ENCODE measurements around the gene SIM2. TPM values are rescaled to one million over a fixed set of nuclear protein-coding genes. Genes with fewer than 3 reads are reported as not detected.

SIM2 gene
- polyA plus RNA-seq, 1 experiment: not detected

DNA sequence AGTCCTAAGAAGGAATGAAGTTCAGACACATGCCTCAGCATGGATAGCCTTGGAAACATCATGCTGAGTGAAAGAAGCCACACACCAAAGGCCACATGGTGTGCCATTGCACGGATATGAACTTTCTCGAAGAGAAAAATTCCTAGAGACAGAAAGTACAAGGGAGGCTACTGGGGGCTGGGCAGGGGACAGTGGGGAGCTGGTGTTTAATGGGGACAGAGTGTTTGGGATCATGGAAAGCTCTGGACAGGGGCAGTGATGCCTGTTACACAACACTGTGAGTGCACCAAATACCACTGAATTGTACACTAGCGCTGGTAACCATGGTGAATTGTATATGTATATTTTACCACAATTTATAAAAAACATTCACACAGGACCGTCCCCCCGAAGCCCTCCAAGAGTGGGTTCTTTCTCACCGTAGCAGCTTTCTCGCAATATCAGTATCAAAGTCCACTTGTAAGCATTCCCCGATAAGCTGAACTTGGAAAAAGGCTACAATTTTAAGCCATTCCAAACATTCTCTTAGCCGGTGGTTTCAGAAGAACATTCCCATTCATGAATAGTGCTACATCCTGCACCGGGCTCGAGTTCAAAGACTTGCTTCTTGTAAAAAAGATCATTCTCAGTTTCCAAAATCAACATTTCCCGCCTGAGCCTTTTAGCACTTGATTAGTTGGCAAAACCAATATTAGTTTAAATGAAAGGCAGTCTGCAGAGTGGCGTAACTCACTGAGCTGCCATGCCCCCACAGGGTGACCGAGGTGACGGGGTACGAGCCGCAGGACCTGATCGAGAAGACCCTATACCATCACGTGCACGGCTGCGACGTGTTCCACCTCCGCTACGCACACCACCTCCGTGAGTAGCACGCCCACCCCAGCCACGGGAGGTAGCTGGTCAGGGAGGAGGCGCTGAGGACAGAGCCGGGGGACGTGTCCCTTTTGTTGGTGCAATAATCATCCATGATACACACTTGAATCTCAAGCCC is 31.7 kb downstream of the SIM2 start:
- POLR2A ChIA-PET: no interaction called here
- peaks cover 25% of the 10 kb centered on the region for H3K27me3 ChIP-seq (ENCODE audit: control insufficient read depth, insufficient read depth, low read length)
- no peaks in the 10 kb centered on the region for H3K36me3 ChIP-seq (ENCODE audit: control insufficient read depth, insufficient read depth, low read length)
- DNase-seq (ENCODE audit: low read depth): no peak
- CTCF ChIA-PET: interaction anchor here (2.1 kb wide), 1 partner anchor 16 kb away, joined by 5 read pairs; no protein-coding TSS in a partner anchor
- TF ChIP-seq, protein P1, sequence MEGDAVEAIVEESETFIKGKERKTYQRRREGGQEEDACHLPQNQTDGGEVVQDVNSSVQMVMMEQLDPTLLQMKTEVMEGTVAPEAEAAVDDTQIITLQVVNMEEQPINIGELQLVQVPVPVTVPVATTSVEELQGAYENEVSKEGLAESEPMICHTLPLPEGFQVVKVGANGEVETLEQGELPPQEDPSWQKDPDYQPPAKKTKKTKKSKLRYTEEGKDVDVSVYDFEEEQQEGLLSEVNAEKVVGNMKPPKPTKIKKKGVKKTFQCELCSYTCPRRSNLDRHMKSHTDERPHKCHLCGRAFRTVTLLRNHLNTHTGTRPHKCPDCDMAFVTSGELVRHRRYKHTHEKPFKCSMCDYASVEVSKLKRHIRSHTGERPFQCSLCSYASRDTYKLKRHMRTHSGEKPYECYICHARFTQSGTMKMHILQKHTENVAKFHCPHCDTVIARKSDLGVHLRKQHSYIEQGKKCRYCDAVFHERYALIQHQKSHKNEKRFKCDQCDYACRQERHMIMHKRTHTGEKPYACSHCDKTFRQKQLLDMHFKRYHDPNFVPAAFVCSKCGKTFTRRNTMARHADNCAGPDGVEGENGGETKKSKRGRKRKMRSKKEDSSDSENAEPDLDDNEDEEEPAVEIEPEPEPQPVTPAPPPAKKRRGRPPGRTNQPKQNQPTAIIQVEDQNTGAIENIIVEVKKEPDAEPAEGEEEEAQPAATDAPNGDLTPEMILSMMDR (IDR thresholded peaks at IDR 0.05; ENCODE audit: insufficient read depth, low read depth, low read length): no peak
- no peak overlapping the region for H3K4me3 ChIP-seq (ENCODE audit: low read depth, low read length)

DNA sequence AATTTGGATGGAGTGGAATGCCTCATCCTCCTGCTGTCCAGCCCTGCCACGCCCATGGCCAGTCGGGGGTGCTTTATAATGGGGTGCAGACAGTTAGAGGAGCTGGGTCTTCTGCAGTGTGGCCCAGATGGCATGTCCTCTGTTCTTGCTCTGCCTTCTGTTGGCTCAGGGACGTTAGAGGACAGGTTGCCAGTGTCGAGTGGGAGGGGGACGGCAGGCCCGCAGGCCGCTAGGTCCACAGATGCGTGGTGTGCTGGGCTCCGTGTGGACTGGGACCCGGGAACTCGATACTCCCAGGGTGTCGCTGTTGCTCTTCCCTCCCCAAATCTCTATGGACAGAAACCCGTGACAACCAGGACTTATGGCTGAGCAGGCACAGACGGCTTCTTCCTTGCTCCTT is 33.3 kb downstream of the SIM2 start:
- H3K36me3 ChIP-seq (ENCODE audit: control insufficient read depth, insufficient read depth, low read length): no peaks in the 10 kb centered on the region
- no peak overlapping the region for H3K4me3 ChIP-seq (ENCODE audit: low read depth, low read length)
- peaks cover 25% of the 10 kb centered on the region for H3K27me3 ChIP-seq (ENCODE audit: control insufficient read depth, insufficient read depth, low read length)
- ChIA-PET POLR2A (no interaction called here), CTCF (interaction anchor here (0.7 to 2.1 kb wide), 2 partner anchors 15 to 16 kb away, joined by 3 to 5 read pairs; no protein-coding TSS in a partner anchor)
- no peak for DNase-seq (ENCODE audit: low read depth)
- TF ChIP-seq, protein P1 (IDR thresholded peaks at IDR 0.05; ENCODE audit: insufficient read depth, low read depth, low read length): no peak

DNA sequence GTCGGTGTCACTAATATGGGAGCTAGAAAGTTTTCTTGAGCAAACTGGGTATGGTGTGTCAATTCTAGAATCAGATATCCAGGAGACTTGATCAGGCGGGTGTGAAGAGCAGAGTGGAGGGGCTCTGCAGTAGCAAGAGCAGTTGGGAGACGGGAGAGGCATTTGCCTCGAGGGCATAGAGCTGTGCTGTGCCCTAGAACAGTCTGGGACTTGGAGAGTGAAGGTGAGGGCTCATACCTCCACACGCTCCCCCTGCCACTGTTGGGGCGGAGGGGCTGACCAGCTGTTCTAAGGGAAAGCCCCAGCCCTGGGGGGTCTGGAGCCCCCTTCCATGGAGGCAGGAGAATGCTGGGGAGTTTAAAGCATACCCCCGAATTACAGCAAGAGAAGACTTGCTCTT is 33.8 kb downstream of the SIM2 start:
- TF ChIP-seq, protein P1 (IDR thresholded peaks at IDR 0.05; ENCODE audit: insufficient read depth, low read depth, low read length): no peak
- no peaks in the 10 kb centered on the region for H3K36me3 ChIP-seq (ENCODE audit: control insufficient read depth, insufficient read depth, low read length)
- no peak overlapping the region for H3K4me3 ChIP-seq (ENCODE audit: low read depth, low read length)
- CTCF ChIA-PET: interaction anchor here (0.6 to 2.1 kb wide), 2 partner anchors 14 to 257 kb away, joined by 3 to 5 read pairs; no protein-coding TSS in a partner anchor
- H3K27me3 ChIP-seq (ENCODE audit: control insufficient read depth, insufficient read depth, low read length): peaks cover 27% of the 10 kb centered on the region
- DNase-seq (ENCODE audit: low read depth): no peak
- POLR2A ChIA-PET: no interaction called here

GRCh38 chr21:36733857-36734256 is 34.9 kb downstream of the SIM2 start:
- Histone ChIP-seq H3K36me3 (ENCODE audit: control insufficient read depth, insufficient read depth, low read length) (no peaks in the 10 kb centered on the region), H3K4me3 (ENCODE audit: low read depth, low read length) (no peak overlapping the region), H3K27me3 (ENCODE audit: control insufficient read depth, insufficient read depth, low read length) (peaks cover 24% of the 10 kb centered on the region)
- CTCF ChIA-PET: interaction anchor here (1.0 to 1.1 kb wide), 3 partner anchors 10 to 183 kb away, joined by 3 read pairs; no protein-coding TSS in a partner anchor
- POLR2A ChIA-PET: no interaction called here
- no peak for DNase-seq (ENCODE audit: low read depth)
- TF ChIP-seq, protein P1 (IDR thresholded peaks at IDR 0.05; ENCODE audit: insufficient read depth, low read depth, low read length): no peak
